SJCRH30 (cell line): ENCODE results near the gene IBTK. TPM values are rescaled to one million over a fixed set of nuclear protein-coding genes. Genes with fewer than 3 reads are reported as not detected.
A peak's percentile ranks its signal among the peaks of the same experiment; 100 is the strongest.
"Not testable (repeated sequence)": the region's sequence is repeated elsewhere in the genome, so short reads cannot be mapped to it uniquely, and the experiment has no call there.

Experiments used
- DNase-seq, 2 experiments: peaks; one replicate each; pipeline ENCODE4 v3.0.0-alpha.2; 2015 to 2020
- H3K27ac ChIP-seq: fragments of 250-450 bp; sonication (Bioruptor Pico); 2 replicates; pipeline ENCODE4 v1.5.1; 2020; ENCODE audit warnings: mild to moderate bottlenecking, moderate library complexity
- H3K27me3 ChIP-seq: fragments of 250-450 bp; sonication (Bioruptor Pico); 2 replicates; pipeline ENCODE4 v1.5.1; 2020; ENCODE audit warnings: mild to moderate bottlenecking, moderate library complexity
- H3K36me3 ChIP-seq: fragments of 250-450 bp; sonication (Bioruptor Pico); 2 replicates; pipeline ENCODE4 v1.5.1; 2020; ENCODE audit warnings: mild to moderate bottlenecking, moderate library complexity
- H3K4me1 ChIP-seq: fragments of 250-450 bp; sonication (Bioruptor Pico); 2 replicates; pipeline ENCODE4 v1.5.1; 2020; ENCODE audit warnings: mild to moderate bottlenecking, moderate library complexity
- H3K4me3 ChIP-seq: fragments of 250-450 bp; sonication (Bioruptor Pico); 2 replicates; pipeline ENCODE4 v1.5.1; 2020; ENCODE audit warnings: mild to moderate bottlenecking, moderate library complexity
- H3K9me3 ChIP-seq: fragments of 250-450 bp; sonication (Bioruptor Pico); replicated peaks from 2 replicates; pipeline ENCODE4 v1.5.1; 2020; ENCODE audit warnings: mild to moderate bottlenecking, moderate library complexity
- total RNA-seq: library from RNA; depleted of rRNA; stranded (reverse); fragments of >200 nt; shearing (Covaris generic); gene quantifications from 2 replicates; pipeline ENCODE4 v1.2.3, GENCODE V29; 2014

The IBTK gene
- total RNA-seq, 1 experiment from 2014 or later = 31.5 TPM

DNA sequence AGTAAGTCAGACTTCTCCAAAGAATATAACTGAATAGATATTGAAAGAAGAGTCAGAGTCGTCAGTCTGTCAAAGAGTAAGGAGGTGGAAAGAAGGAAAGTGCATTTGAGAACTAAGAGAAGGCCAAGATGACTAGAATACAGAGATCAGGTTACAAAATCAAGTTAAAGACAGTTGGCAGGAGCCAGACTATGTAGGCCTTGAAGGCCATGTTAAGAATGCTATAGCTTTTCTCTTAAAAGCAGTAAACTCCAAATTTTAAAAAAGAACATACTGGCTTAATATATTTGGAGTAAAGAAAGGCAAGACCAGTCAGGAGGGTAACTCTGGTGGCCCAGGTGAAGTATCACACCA is 68.8 kb downstream of the IBTK start:
- Histone ChIP-seq H3K9me3 (no peaks in the 10 kb centered on the region), H3K4me1 (no peaks in the 10 kb centered on the region), H3K27me3 (no peaks in the 10 kb centered on the region), H3K36me3 (peaks cover 45% of the 10 kb centered on the region), H3K4me3 (no peak overlapping the region), H3K27ac (no peak overlapping the region)
- DNase-seq = no peak

DNA sequence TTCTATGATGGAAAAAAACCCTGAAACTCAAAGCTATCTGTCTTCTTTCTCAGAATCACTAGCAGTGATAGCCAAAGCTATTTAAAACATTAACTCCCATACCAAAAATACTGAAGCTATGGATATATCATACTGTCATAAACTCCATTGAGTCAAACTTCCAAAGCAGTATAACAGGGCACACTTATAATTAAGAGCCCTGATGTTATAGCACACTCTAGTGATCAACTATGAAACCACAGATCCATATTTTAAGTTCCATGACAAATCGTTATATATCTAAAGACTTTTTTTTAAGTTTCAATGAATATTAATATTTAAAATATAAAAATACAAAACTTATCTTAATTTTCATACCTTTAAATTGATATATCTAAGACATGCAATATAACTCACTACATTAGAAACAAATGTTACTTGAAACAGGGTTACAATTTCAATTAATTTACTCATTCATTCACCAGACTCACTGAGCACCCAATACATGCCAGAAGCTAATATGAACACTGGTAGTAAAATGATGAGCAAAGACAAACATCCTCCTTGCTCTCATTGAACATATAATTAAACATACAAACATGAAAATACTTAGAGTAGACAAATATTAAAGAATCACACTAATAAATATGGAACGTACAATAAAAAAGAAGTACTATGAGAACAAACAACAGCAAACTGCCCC is 69.3 kb downstream of the IBTK start:
- Histone ChIP-seq H3K27ac (no peak overlapping the region), H3K27me3 (no peaks in the 10 kb centered on the region), H3K36me3 (peaks cover 47% of the 10 kb centered on the region), H3K9me3 (no peaks in the 10 kb centered on the region), H3K4me1 (no peaks in the 10 kb centered on the region), H3K4me3 (no peak overlapping the region)
- DNase-seq = peak in 1 of 2 experiments; percentile 24

DNA sequence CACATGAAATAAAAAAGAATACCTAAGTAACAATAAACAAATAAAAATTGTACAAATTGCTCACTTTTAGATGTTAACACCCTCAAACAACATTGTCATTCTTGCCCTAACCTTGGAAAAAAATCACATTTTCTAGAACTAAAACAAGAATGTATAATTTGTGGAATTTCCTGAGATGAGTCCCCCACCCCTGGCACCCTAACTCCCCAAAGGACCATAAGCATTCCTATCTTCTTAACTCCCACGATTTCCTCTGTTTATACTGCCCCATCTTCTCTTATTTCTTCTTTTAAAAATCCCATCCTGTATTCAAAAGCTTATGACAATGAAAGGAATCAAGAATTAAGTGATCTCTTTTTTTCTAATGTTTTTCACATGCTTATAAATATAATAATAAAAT is 70.9 kb downstream of the IBTK start:
- Histone ChIP-seq H3K4me3 (no peak overlapping the region), H3K36me3 (peaks cover 45% of the 10 kb centered on the region), H3K4me1 (no peaks in the 10 kb centered on the region), H3K9me3 (no peaks in the 10 kb centered on the region), H3K27ac (no peak overlapping the region), H3K27me3 (no peaks in the 10 kb centered on the region)
- no peak for DNase-seq

DNA sequence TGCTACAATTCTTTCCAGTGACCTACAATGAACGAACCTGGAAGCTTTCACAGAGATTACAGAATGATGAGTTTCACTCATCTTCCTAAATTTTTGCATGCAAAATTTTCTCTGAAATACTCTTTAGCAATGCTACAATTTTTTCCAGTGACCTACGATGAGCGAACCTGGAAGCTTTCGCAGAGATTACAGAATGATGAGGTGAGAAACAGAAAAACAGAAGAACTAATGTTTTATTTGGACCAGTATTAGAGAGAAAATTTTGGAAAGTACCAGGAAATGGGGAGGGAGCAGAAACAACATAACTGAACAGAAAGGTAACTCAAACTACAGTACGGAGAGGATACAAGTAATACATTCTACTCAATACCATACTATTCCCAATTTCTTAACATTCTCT is 75.0 kb downstream of the IBTK start:
- no peak for DNase-seq
- peaks cover 39% of the 10 kb centered on the region for H3K36me3 ChIP-seq
- no peaks in the 10 kb centered on the region for H3K4me1 ChIP-seq
- no peaks in the 10 kb centered on the region for H3K27me3 ChIP-seq
- no peak overlapping the region for H3K27ac ChIP-seq
- H3K9me3 ChIP-seq = no peaks in the 10 kb centered on the region
- no peak overlapping the region for H3K4me3 ChIP-seq

DNA sequence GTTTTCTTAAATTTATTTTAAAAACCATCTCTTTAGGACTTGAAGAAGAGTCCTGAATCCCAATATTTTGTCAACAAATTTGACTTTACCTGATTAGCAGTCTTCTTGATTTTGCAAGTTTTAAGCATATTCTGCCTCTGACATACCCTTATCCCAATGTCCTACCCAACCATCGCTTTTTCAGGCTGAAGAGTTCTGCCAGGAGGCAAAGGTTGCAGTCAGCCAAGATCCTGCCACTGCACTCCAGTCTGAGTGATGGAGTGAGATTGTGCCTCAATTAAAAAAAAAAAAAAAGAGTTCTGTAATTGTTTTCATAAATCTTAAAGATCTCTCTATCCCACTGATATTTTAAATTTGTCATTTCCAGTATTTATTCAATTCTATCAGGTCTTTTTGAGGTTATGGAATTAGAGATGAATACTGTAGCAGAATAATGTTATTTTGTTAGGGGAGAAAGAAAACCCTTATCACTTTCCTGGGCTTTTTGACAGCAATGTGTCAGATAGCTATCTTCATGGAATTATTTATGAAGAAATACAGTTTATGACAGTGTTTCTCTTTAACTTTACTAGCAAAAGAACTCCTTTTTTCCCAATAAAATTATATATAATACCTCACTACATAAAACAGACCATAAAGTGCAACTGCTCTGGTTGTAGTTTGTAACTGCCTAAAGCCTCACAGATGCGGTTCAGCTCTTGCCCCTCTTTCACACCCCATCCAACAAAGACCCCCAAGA is 78.2 kb downstream of the IBTK start:
- Histone ChIP-seq H3K27me3 (no peaks in the 10 kb centered on the region), H3K27ac (no peak overlapping the region), H3K9me3 (no peaks in the 10 kb centered on the region), H3K4me3 (no peak overlapping the region), H3K4me1 (no peaks in the 10 kb centered on the region), H3K36me3 (peaks cover 26% of the 10 kb centered on the region)
- no peak for DNase-seq

DNA sequence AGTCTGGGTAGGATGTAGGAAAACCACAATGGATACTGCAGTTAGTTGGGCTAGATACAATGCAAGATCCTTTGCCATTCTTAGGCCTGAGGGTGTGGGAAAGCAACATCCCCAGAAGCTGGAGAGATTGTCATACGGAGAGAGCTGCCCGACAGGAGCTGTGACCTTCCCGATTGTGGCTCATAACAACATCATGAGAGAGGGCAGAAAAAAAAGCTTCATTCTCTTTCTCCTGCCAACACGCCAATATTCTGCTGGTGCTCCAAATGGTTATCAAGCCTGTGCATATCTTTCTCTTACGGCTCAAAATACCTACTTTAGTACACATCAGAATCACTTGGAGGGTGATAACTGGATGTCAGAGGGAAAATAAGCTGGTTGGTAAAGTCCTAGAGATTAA is 81.1 kb downstream of the IBTK start:
- Histone ChIP-seq H3K36me3 (peaks cover 10% of the 10 kb centered on the region), H3K27ac (no peak overlapping the region)

DNA sequence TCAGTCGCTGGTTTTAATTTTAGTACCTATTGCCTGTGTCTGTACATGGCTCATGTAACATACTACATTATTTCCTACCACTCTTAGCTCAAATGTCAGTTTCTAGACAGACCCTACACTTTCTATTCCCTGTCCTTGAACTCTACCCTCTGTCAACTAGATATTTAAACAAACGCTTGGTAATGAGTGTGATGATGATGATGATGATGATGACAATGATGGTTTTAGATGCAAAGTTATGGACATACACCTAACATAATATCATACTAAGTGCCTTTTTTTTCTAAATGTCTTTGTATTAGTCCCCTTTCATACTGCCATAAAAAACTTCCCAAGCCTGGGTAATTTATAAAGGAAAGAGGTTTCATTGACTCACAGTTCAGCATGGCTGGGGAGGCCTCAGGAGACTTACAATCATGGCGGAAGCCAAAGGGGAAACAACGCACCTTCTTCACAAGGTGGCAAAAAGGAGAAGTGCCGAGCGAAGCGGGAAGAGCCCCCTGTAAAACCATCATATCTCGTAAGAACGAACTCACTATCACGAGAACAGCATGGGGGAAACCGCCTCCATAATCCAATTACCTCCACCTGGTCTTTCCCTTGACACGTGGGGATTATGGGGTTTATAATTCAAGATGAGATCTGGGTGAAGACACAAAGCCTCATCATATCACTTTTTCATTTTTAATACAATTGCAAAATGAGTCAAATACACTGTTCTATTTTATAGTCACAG is 87.1 kb downstream of the IBTK start:
- no peaks in the 10 kb centered on the region for H3K4me1 ChIP-seq
- no peaks in the 10 kb centered on the region; the same call in 1 of the 2 replicates for H3K36me3 ChIP-seq
- no peaks in the 10 kb centered on the region for H3K27me3 ChIP-seq
- H3K27ac ChIP-seq = no peak overlapping the region
- no peak for DNase-seq
- H3K9me3 ChIP-seq = no peaks in the 10 kb centered on the region
- no peak overlapping the region for H3K4me3 ChIP-seq

More for the DNA sequence above, 81.1 kb downstream of the IBTK start:
- Histone ChIP-seq H3K4me1 (no peaks in the 10 kb centered on the region), H3K4me3 (no peak overlapping the region), H3K9me3 (no peaks in the 10 kb centered on the region), H3K27me3 (no peaks in the 10 kb centered on the region)
- DNase-seq = no peak

DNA sequence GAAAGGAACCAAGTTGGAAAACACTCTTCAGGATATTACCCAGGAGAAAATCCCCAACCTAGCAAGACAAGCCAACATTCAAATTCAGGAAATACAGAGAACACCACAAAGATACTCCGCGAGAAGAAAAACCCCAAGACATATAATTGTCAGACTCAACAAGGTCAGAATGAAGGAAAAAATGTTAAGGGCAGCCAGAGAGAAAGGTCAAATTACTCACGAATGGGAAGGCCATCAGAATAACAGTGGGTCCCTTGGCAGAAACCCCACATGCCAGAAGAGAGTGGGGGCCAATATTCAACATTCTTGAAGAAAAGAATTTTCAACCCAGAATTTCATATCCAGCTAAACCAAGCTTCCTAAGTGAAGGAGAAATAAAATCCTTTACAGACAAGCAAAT is 94.8 kb downstream of the IBTK start:
- H3K36me3 ChIP-seq, H3K27me3 ChIP-seq, H3K9me3 ChIP-seq, DNase-seq, H3K4me3 ChIP-seq, H3K4me1 ChIP-seq, H3K27ac ChIP-seq: not testable (repeated sequence)

DNA sequence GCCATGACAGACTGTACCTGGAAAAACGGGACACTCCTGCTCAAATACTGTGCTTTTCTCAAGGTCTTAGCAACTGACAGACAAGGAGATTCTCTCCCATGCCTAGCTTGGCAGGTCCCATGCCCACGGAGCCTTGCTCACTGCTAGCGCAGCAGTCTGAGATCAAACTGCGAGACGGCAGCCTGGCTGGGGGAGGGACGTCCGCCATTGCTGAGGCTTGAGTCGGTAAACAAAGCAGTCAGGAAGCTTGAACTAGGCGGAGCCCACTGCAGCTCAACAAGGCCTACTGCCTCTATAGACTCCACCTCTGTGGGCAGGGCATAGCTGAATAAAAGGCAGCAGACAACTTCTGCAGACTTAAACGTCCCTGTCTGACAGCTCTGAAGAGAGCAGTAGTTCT is 96.4 kb downstream of the IBTK start:
- H3K9me3 ChIP-seq, H3K4me1 ChIP-seq, H3K36me3 ChIP-seq, H3K27me3 ChIP-seq, H3K27ac ChIP-seq, H3K4me3 ChIP-seq, DNase-seq: not testable (repeated sequence)

DNA sequence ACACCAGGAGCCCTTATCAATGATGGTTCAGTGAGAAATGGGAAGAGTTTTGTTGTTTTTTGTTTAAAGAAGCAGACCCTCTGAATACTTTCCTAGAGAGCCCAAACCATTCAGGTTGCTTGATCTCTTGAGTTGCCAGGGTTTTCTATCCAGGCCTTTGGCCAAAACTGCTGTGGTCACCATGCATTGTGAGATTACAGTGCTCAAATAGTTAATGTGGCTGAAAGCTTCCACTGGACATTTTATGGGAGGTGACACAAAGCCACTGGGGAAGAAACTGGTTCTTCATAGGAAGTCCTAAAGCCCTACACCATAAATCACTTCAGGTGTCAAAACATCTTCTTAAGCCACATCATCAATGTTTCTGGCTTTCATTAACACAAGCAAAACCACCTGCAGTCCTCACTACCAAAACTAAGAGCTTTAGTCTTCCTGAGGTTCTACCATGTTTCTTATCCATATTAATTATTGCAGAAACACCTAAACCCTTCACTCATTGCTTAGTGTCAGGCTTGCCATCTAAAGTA is 101.6 kb downstream of the IBTK start:
- no peak overlapping the region for H3K4me3 ChIP-seq
- H3K36me3 ChIP-seq = no peaks in the 10 kb centered on the region
- H3K4me1 ChIP-seq = peaks cover 10% of the 10 kb centered on the region
- H3K27ac ChIP-seq = no peak overlapping the region
- no peaks in the 10 kb centered on the region for H3K9me3 ChIP-seq
- H3K27me3 ChIP-seq = no peaks in the 10 kb centered on the region
- no peak for DNase-seq

DNA sequence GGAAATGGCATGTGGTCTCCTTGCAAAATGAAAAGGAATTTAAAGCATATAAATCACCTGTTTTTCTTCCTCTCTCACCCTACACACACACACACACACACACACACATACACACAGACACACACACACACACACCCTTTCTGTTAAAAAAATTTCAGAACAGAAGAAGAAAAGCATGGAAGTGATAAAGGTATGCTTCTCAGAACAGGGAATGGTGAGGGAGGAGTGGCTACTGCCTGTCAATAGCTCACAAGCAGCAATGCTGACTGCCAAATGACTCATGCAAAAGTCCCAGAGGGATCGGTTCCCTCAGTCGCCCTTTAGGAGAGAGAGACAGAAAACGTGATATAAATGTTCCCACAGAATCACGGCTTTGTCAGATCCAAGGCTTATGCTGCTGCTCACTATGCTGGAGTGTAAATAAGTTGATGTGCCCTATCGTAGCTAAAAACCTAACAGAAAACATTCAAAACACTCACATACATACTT is 102.6 kb downstream of the IBTK start:
- H3K27me3 ChIP-seq = no peaks in the 10 kb centered on the region
- H3K36me3 ChIP-seq = no peaks in the 10 kb centered on the region
- H3K27ac ChIP-seq = peak overlapping the region; percentile 63
- peak; percentile 48 to 54 for DNase-seq
- no peak overlapping the region for H3K4me3 ChIP-seq
- H3K9me3 ChIP-seq = no peaks in the 10 kb centered on the region
- peaks cover 10% of the 10 kb centered on the region for H3K4me1 ChIP-seq

DNA sequence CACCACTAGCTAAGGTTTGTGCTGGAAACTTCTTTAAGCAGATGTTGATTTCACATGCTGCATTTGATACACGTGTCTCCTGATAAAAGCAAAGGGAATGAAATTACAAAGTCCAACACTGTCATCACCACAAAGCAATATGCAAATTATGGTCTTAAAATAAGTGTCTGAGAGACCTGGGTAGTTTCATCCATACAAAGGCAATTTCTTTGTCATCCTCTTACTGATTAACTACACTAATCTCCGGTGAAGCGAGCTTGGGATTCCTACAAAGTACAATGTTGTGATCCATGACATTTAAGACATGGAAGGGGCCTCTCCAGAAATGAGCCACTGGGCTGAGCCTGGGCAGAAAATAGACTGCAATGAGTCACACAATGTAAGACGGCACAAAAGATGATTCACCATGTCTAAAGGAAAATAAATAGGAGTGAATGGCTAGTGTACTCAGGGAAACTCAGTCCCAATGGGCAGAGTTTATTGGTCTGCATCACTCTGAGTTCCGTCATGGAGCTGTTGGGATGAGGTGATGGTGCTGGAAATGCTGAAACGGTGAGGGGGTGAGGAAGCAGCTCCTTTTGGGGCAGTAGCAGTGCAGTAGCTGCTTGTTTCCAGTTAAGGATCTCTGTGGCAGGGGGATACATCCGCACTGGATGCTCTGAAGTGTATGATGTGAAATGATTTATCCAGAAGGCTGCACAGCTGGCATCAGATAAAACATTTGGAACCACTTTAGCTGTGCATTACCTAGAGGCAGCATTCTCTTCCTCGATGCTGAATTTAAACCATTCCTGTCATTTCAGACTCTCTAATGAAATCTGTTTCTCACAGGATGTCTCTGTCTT is 103.3 kb downstream of the IBTK start:
- peak; percentile 52 to 73 for DNase-seq
- H3K4me3 ChIP-seq = peak overlapping the region; percentile 9

DNA sequence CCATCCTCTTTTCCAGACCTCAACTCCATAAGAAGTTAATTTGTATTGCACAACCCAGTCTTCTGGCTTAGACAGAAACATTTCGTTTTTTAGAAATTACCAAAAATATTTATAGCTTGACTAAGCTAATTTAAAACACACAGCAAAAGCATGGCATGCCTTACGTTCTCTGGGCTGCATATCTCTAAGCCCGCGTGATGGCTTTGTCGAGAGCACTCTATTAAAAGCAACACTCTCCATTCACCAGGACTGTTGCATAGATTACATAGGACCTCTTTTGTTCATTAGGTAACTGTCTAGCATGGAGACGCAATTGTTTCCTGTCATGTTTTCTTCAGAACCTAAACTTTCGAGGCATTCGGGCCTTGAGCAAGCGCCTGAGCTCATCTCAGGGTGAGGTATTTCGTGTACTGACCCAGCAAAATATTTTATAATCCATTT is 104.5 kb downstream of the IBTK start:
- Histone ChIP-seq H3K27me3 (no peaks in the 10 kb centered on the region), H3K9me3 (no peaks in the 10 kb centered on the region), H3K4me3 (no peak overlapping the region), H3K36me3 (no peaks in the 10 kb centered on the region), H3K4me1 (peaks cover 10% of the 10 kb centered on the region), H3K27ac (no peak overlapping the region)
- no peak for DNase-seq

More for the DNA sequence above, 103.3 kb downstream of the IBTK start:
- H3K36me3 ChIP-seq = no peaks in the 10 kb centered on the region
- H3K4me1 ChIP-seq = peaks cover 10% of the 10 kb centered on the region
- H3K27ac ChIP-seq = peak overlapping the region; percentile 63
- H3K9me3 ChIP-seq = no peaks in the 10 kb centered on the region
- no peaks in the 10 kb centered on the region for H3K27me3 ChIP-seq

DNA sequence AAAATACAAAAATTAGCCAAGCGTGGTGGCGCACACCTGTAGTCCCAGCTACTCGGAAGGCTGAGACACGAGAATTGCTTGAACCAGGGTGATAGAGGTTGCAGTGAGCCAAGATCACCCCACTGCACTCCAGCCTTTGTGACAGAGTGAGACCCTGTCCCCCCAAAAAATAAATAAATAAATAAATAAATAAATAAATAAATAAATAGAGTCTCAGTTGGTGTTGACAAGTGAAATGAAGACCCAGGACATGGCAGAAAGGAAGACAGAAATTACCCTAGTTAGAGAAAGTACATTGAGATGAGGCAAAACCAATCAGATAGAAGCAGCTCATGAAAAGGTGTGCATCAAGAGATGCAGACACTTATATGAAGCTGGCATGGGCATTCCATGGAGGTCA is 105.0 kb downstream of the IBTK start:
- H3K27me3 ChIP-seq = no peaks in the 10 kb centered on the region
- peaks cover 10% of the 10 kb centered on the region for H3K4me1 ChIP-seq
- no peaks in the 10 kb centered on the region for H3K9me3 ChIP-seq
- H3K27ac ChIP-seq = no peak overlapping the region
- H3K36me3 ChIP-seq = no peaks in the 10 kb centered on the region
- no peak for DNase-seq
- H3K4me3 ChIP-seq = no peak overlapping the region
